Sigmoid colon (tissue), 3 donors: ENCODE results near the gene TRPM6.

Source experiments
- POLR2A ChIP-seq, 2 donors: fragments of 450-650 bp; IDR thresholded peaks; one replicate each; pipeline ENCODE4 v1.6.1; 2016; ENCODE audit warnings: antibody characterized with exemption in 2 of 2, mild to moderate bottlenecking in 2 of 2, moderate library complexity in 2 of 2
- TF ChIP-seq, protein P1 (sequence below), 4 experiments: fragments of 450-650 bp in 3 of 4; fragments of 200-600 bp in 1 of 4; IDR thresholded peaks; one replicate each; pipeline ENCODE4 v1.5.1; 2016 to 2019; ENCODE audit warnings: antibody characterized with exemption in 4 of 4, mild to moderate bottlenecking in 3 of 4, moderate library complexity in 2 of 4

DNA sequence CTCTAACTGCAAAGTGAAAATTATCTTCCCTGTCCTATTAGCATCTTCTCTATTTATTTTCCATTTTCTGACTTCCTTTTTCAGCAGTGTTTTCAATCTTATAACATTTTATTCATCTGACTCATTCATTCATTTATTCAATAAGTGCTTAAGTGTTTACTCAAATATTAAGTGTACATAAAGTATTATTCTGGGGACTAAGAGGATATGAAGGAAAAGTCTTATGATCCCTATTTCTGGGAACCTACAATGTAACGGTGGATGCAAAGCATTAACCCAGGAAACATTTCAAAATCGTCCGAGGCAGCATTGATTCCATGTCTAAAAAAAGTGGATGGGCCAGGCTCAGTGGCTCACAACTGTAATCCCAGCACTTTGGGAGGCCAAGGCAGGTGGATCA, 19.4 kb upstream of the TRPM6 start:
- TF ChIP-seq, protein P1, sequence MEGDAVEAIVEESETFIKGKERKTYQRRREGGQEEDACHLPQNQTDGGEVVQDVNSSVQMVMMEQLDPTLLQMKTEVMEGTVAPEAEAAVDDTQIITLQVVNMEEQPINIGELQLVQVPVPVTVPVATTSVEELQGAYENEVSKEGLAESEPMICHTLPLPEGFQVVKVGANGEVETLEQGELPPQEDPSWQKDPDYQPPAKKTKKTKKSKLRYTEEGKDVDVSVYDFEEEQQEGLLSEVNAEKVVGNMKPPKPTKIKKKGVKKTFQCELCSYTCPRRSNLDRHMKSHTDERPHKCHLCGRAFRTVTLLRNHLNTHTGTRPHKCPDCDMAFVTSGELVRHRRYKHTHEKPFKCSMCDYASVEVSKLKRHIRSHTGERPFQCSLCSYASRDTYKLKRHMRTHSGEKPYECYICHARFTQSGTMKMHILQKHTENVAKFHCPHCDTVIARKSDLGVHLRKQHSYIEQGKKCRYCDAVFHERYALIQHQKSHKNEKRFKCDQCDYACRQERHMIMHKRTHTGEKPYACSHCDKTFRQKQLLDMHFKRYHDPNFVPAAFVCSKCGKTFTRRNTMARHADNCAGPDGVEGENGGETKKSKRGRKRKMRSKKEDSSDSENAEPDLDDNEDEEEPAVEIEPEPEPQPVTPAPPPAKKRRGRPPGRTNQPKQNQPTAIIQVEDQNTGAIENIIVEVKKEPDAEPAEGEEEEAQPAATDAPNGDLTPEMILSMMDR (IDR thresholded peaks at IDR 0.05) = no peak
- no peak for TF ChIP-seq POLR2A (IDR thresholded peaks at IDR 0.05)
